DOHH2 (cell line): ENCODE data around the gene STUB1.

Experiments used
- CTCF ChIP-seq: fragments of 200-600 bp; sonication (generic); IDR thresholded peaks from one replicate; pipeline ENCODE4 v1.5.1; 2014; ENCODE audit warnings: antibody characterized with exemption, mild to moderate bottlenecking, low read depth, low read length; ENCODE audit not compliant: poor library complexity, severe bottlenecking
- EZH2phosphoT487 ChIP-seq: fragments of 200-600 bp; sonication (generic); IDR thresholded peaks from 2 replicates; pipeline ENCODE4 v1.6.1; 2017; ENCODE audit warnings: borderline replicate concordance, mild to moderate bottlenecking, antibody characterized with exemption, low read length, moderate library complexity, mixed read lengths

GRCh38 chr16:716768-717325 is 36.6 kb downstream of the STUB1 start:
- no peak for TF ChIP-seq CTCF
- TF ChIP-seq EZH2phosphoT487: no peak
